Progenitor cell of endocrine pancreas (in vitro differentiated cells): ENCODE data around the gene CUL1. TPM values are rescaled to one million over a fixed set of nuclear protein-coding genes. Genes with fewer than 3 reads are reported as not detected.

Experiments
- DNase-seq: peaks from one replicate; pipeline ENCODE4 v3.0.0; 2021; ENCODE audit warnings: low spot score; ENCODE audit not compliant: unreplicated experiment
- H3K27ac Mint-ChIP-seq: 2 replicates; pipeline ENCODE4 v1.8.0; 2021; ENCODE audit warnings: mild to moderate bottlenecking, moderate library complexity, mixed read lengths
- H3K27me3 Mint-ChIP-seq: 2 replicates; pipeline ENCODE4 v1.8.0; 2021; ENCODE audit warnings: mixed read lengths
- H3K36me3 Mint-ChIP-seq: 2 replicates; pipeline ENCODE4 v1.8.0; 2022; ENCODE audit warnings: mixed read lengths; ENCODE audit not compliant: insufficient read depth
- H3K4me1 Mint-ChIP-seq: 2 replicates; pipeline ENCODE4 v1.8.0; 2021; ENCODE audit warnings: low read depth, mixed read lengths
- H3K4me3 Mint-ChIP-seq: 2 replicates; pipeline ENCODE4 v1.8.0; 2021; ENCODE audit warnings: low read depth, mild to moderate bottlenecking, moderate library complexity, mixed read lengths
- H3K9me3 Mint-ChIP-seq: 2 replicates; pipeline ENCODE4 v1.8.0; 2021; ENCODE audit warnings: low read depth, mixed read lengths
- CTCF ChIP-seq: fragments of 200-600 bp; sonication (generic); IDR thresholded peaks from one replicate; pipeline ENCODE4 v1.5.0; 2021; ENCODE audit warnings: antibody characterized with exemption, mild to moderate bottlenecking; ENCODE audit not compliant: unreplicated experiment
- total RNA-seq: library from RNA; stranded (reverse); gene quantifications from 2 replicates; pipeline ENCODE4 v1.2.1, GENCODE V29; 2021

Gene CUL1
- total RNA-seq, 1 donor from 2014 or later = 58.9 TPM

GRCh38 chr7:148774471-148774870 is 75.8 kb downstream of the CUL1 start:
- peaks cover 11% of the 10 kb centered on the region for H3K36me3 Mint-ChIP-seq
- H3K4me1 Mint-ChIP-seq = peaks cover 5% of the 10 kb centered on the region
- H3K9me3 Mint-ChIP-seq = no peaks in the 10 kb centered on the region
- no peak overlapping the region for H3K4me3 Mint-ChIP-seq
- DNase-seq = no peak
- no peaks in the 10 kb centered on the region for H3K27me3 Mint-ChIP-seq
- no peak overlapping the region for H3K27ac Mint-ChIP-seq
- TF ChIP-seq CTCF = no peak

- Mint-ChIP-seq H3K4me3 (no peak overlapping the region), H3K27ac (no peak overlapping the region), H3K36me3 (peaks cover 28% of the 10 kb centered on the region), H3K27me3 (no peaks in the 10 kb centered on the region), H3K4me1 (no peaks in the 10 kb centered on the region), H3K9me3 (no peaks in the 10 kb centered on the region)
- DNase-seq = no peak
- TF ChIP-seq CTCF = no peak
Measured at GRCh38 chr7:148782757-148783456, 84.2 kb downstream of the CUL1 start.

DNA sequence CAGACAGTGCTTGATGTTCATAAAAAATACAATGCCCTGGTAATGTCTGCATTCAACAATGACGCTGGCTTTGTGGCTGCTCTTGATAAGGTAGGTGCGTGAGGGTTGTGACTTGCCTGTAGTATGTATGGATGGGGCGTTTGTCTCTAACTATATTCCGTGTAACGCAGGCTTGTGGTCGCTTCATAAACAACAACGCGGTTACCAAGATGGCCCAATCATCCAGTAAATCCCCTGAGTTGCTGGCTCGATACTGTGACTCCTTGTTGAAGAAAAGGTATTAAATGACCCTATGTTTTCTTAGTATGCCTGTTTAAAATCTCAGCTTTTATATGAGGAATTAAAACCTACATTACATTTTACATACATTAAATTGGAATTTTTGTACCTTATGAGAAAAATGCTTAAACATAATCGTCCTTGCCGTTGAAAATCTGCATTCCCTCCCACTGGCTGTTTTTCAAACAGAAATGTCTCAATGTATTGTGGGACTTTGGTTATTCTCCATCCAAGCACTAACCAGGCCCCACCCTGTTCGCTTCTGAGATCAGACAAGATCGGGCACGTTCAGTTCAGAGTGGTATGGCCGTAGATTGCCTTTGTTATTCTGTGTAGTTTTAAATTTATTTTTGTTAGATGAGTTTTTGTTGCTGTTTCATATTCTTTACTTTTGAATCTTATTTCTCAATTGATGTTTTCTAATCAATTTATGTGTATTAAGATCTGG is 85.3 kb downstream of the CUL1 start:
- H3K9me3 Mint-ChIP-seq = no peaks in the 10 kb centered on the region
- H3K27me3 Mint-ChIP-seq = no peaks in the 10 kb centered on the region
- H3K4me1 Mint-ChIP-seq = no peaks in the 10 kb centered on the region
- H3K27ac Mint-ChIP-seq = no peak overlapping the region
- peaks cover 34% of the 10 kb centered on the region for H3K36me3 Mint-ChIP-seq
- no peak for TF ChIP-seq CTCF
- no peak for DNase-seq
- H3K4me3 Mint-ChIP-seq = no peak overlapping the region

DNA sequence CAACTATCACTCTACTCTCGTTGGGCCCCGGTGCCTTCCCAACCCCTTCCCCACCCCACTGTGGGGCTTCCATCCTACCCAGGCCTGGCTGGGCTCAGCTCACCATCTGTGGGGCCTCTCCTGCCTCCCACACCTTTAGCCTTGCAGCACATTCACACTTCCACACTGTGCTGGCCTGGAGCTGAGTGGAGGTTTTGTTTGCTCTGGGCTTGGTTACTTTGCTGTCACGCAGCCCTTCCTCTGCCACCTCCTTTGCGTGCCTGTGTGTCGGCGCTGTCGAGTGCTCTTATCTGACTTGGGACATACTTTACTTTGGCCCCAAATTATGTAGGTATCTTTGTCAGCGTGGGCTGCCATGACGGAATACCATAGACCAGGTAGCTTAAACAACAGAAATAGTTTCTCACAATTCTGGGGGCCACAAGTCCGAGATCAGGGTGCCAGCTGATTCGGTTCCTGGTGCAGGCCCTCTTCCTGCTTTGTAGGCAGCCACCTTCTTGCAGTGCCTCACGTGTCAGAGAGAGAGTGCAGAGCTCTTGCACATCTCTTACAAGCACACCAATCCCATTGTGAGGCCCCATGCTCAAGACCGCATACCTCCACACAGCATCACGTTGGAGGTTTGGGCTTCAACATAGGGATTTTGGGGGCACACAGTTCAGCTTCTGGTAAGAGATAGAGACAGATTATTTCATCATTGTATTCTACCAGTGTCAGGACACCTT is 89.0 kb downstream of the CUL1 start:
- DNase-seq = no peak
- no peaks in the 10 kb centered on the region for H3K27me3 Mint-ChIP-seq
- H3K4me3 Mint-ChIP-seq = no peak overlapping the region
- peaks cover 42% of the 10 kb centered on the region for H3K36me3 Mint-ChIP-seq
- TF ChIP-seq CTCF = no peak
- H3K9me3 Mint-ChIP-seq = no peaks in the 10 kb centered on the region
- peak overlapping the region; percentile 89 for H3K27ac Mint-ChIP-seq
- no peaks in the 10 kb centered on the region for H3K4me1 Mint-ChIP-seq

DNA sequence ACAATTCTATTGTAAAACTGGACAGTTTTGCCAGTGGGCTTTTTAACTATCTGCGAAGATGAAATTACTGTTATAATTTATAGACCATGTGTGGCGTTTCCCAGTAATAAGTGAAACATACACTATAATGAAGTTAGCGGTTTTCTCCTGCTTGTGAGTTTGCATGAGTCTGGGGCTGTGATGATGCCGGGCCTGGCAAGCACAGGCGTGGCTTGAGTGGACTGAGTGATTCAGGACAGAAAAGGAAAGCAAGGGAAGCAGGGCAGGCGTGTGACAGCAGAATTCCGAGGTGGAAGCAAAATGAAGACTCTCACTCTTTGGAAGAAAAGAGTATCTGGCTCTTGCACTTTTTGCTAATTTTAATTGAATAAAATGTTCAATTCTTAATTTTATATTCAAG is 90.5 kb downstream of the CUL1 start:
- H3K36me3 Mint-ChIP-seq = peaks cover 52% of the 10 kb centered on the region
- no peaks in the 10 kb centered on the region for H3K4me1 Mint-ChIP-seq
- no peak for DNase-seq

More for the DNA sequence above, 90.5 kb downstream of the CUL1 start:
- no peak overlapping the region for H3K4me3 Mint-ChIP-seq
- no peak for TF ChIP-seq CTCF
- H3K9me3 Mint-ChIP-seq = peaks cover under 1% of the 10 kb centered on the region
- H3K27me3 Mint-ChIP-seq = no peaks in the 10 kb centered on the region
- H3K27ac Mint-ChIP-seq = no peak overlapping the region
